Keratinocyte (primary cell): ENCODE data around the gene VOPP1.

ENCODE experiments used
- EZH2 ChIP-seq: IDR thresholded peaks from one replicate; pipeline ENCODE4 v1.6.1; 2012; ENCODE audit warnings: inconsistent platforms, mild to moderate bottlenecking, low read length, moderate library complexity
- TF ChIP-seq, protein P1 (sequence below), 3 experiments: IDR thresholded peaks in 1 of 3; conservative IDR thresholded peaks in 1 of 3; optimal IDR thresholded peaks in 1 of 3; 2 replicates in 2 of 3; 3 replicates in 1 of 3; pipeline versions ENCODE3 to v1.5.1; 2011; ENCODE audit warnings: low read length in 3 of 3, mild to moderate bottlenecking in 3 of 3, moderate library complexity in 2 of 3, control low read depth in 1 of 3, inconsistent platforms in 1 of 3; ENCODE audit not compliant: insufficient read depth in 2 of 3; ENCODE audit errors: extremely low read depth in 1 of 3

DNA sequence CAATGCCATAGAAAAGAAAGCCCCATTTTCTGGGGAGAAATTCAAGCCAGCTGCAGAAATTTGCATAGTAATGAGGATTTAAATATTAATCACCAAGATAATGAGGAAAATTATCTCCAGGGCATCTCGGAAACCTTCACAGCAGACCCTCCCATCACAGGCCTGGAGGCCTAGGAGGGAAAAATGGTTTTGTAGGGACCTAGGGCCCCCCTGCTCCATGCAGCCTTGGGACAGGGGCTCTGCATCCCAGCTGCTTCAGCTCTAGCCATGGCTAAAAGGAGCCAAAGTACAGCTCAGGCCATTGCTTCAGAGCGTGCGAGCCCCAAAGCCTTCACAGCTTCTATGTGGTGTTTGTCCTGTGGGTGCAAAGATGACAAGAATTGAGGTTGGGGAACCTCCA is 46.6 kb upstream of the VOPP1 start:
- TF ChIP-seq, protein P1, sequence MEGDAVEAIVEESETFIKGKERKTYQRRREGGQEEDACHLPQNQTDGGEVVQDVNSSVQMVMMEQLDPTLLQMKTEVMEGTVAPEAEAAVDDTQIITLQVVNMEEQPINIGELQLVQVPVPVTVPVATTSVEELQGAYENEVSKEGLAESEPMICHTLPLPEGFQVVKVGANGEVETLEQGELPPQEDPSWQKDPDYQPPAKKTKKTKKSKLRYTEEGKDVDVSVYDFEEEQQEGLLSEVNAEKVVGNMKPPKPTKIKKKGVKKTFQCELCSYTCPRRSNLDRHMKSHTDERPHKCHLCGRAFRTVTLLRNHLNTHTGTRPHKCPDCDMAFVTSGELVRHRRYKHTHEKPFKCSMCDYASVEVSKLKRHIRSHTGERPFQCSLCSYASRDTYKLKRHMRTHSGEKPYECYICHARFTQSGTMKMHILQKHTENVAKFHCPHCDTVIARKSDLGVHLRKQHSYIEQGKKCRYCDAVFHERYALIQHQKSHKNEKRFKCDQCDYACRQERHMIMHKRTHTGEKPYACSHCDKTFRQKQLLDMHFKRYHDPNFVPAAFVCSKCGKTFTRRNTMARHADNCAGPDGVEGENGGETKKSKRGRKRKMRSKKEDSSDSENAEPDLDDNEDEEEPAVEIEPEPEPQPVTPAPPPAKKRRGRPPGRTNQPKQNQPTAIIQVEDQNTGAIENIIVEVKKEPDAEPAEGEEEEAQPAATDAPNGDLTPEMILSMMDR (optimal IDR thresholded peaks at IDR 0.05 in 1 of 3, IDR thresholded peaks at IDR 0.05 in 1 of 3, conservative IDR thresholded peaks at IDR 0.05 in 1 of 3; ENCODE audit: extremely low read depth in 1 of 3, insufficient read depth in 2 of 3, low read length in 3 of 3), result no peak
- TF ChIP-seq EZH2, result no peak
